Naive thymus-derived CD4-positive, alpha-beta T cell (primary cell): Measurements from ENCODE around the gene VKORC1L1. TPM values are rescaled to one million over a fixed set of nuclear protein-coding genes. Genes with fewer than 3 reads are reported as not detected.
"Not testable (repeated sequence)": the region's sequence is repeated elsewhere in the genome, so short reads cannot be mapped to it uniquely, and the experiment has no call there.

Experiments used
- ATAC-seq: fragments of 150-1000 bp; cut with Tn5 transposase; 2 replicates; pipeline ENCODE4 v1.10.0; 2021; ENCODE audit warnings: mild to moderate bottlenecking, moderate library complexity
- CTCF ChIA-PET: fragments of 350-600 bp; sonication (Branson Sonifier 250); formaldehyde crosslinking; loops from one replicate; lab custom pipeline; 2021; ENCODE audit warnings: antibody characterized with exemption; lab: Charles Lee
- POLR2A ChIA-PET: fragments of 350-600 bp; sonication (Branson Sonifier 250); formaldehyde crosslinking; loops from one replicate; lab custom pipeline; 2021; ENCODE audit warnings: antibody characterized with exemption, inconsistent platforms; lab: Charles Lee
- DNase-seq, 9 donors: peaks; one replicate each; pipeline versions ENCODE4 v3.0.0 to v3.0.0-alpha.2; 2020 to 2022; ENCODE audit warnings: mixed read lengths in 1 of 9
- H3K27ac ChIP-seq: one replicate; pipeline ENCODE4 v1.7.0; 2013; ENCODE audit warnings: mild to moderate bottlenecking, low read depth, low read length, moderate library complexity
- H3K27me3 ChIP-seq, 2 donors: one replicate each; pipeline ENCODE4 v1.7.0; 2013; ENCODE audit warnings: low read length in 2 of 2, mild to moderate bottlenecking in 2 of 2, moderate library complexity in 2 of 2; ENCODE audit not compliant: control insufficient read depth in 2 of 2, insufficient read depth in 2 of 2
- H3K36me3 ChIP-seq, 3 experiments: 1 replicate in 2 of 3; 2 replicates in 1 of 3; pipeline ENCODE4 v1.7.0; 2013; ENCODE audit warnings: low read length in 3 of 3, mild to moderate bottlenecking in 3 of 3, moderate library complexity in 1 of 3; ENCODE audit not compliant: insufficient read depth in 3 of 3, control insufficient read depth in 2 of 3
- H3K4me1 ChIP-seq, 2 donors: one replicate each; pipeline ENCODE4 v1.7.0; 2013; ENCODE audit warnings: low read length in 2 of 2, mild to moderate bottlenecking in 2 of 2, moderate library complexity in 1 of 2; ENCODE audit not compliant: control insufficient read depth in 2 of 2, insufficient read depth in 2 of 2
- H3K4me3 ChIP-seq: 2 replicates; pipeline ENCODE4 v1.7.0; 2013; ENCODE audit warnings: mild to moderate bottlenecking, low read length
- H3K9me3 ChIP-seq, 3 experiments: 1 replicate in 2 of 3; 2 replicates in 1 of 3; pipeline ENCODE4 v1.7.0; 2013; ENCODE audit warnings: low read length in 3 of 3; ENCODE audit not compliant: control insufficient read depth in 2 of 3
- H3K27ac Mint-ChIP-seq, 9 donors: one replicate each; pipeline ENCODE4 v1.8.0; 2020 to 2022; ENCODE audit warnings: mixed read lengths in 9 of 9, mild to moderate bottlenecking in 8 of 9, moderate library complexity in 5 of 9, inconsistent platforms in 2 of 9
- H3K27me3 Mint-ChIP-seq, 5 donors: one replicate each; pipeline ENCODE4 v1.8.0; 2021 to 2022; ENCODE audit warnings: mixed read lengths in 5 of 5, mild to moderate bottlenecking in 1 of 5
- H3K36me3 Mint-ChIP-seq, 5 donors: one replicate each; pipeline ENCODE4 v1.8.0; 2020 to 2022; ENCODE audit warnings: mixed read lengths in 5 of 5, mild to moderate bottlenecking in 3 of 5, inconsistent platforms in 1 of 5
- H3K4me1 Mint-ChIP-seq, 7 donors: one replicate each; pipeline ENCODE4 v1.8.0; 2020 to 2022; ENCODE audit warnings: mixed read lengths in 7 of 7, mild to moderate bottlenecking in 3 of 7, inconsistent platforms in 1 of 7
- H3K4me3 Mint-ChIP-seq, 10 donors: one replicate each; pipeline ENCODE4 v1.8.0; 2020 to 2022; ENCODE audit warnings: mild to moderate bottlenecking in 10 of 10, mixed read lengths in 10 of 10, moderate library complexity in 6 of 10, inconsistent platforms in 2 of 10
- H3K9me3 Mint-ChIP-seq, 11 donors: one replicate each; pipeline ENCODE4 v1.8.0; 2020 to 2022; ENCODE audit warnings: mixed read lengths in 11 of 11, mild to moderate bottlenecking in 4 of 11, inconsistent platforms in 1 of 11, moderate library complexity in 1 of 11
- intact Hi-C, 2 donors: fragments of 100-400 bp; cut with micrococcal nuclease; formaldehyde crosslinking; loops; one replicate each; pipeline ENCODE4 v1.15.1; 2023
- polyA plus RNA-seq, 2 donors: library from polyadenylated mRNA; unstranded; fragments of 300-500 nt; fragmentation: Illumina TruSeq; gene quantifications; one replicate each; pipeline ENCODE4 v1.2.3, GENCODE V29; 2021
- total RNA-seq, 6 experiments: library from RNA in 5 of 6; stranded (reverse) in 5 of 6; gene quantifications; 1 replicate in 5 of 6; 2 replicates in 1 of 6; pipeline ENCODE4 v1.2.3 and lab custom pipeline; 2021 to 2026

The VKORC1L1 gene
- total and polyA plus RNA-seq, 7 experiments from 2014 or later, result 2.8 to 15.8 (median 5.5) TPM

DNA sequence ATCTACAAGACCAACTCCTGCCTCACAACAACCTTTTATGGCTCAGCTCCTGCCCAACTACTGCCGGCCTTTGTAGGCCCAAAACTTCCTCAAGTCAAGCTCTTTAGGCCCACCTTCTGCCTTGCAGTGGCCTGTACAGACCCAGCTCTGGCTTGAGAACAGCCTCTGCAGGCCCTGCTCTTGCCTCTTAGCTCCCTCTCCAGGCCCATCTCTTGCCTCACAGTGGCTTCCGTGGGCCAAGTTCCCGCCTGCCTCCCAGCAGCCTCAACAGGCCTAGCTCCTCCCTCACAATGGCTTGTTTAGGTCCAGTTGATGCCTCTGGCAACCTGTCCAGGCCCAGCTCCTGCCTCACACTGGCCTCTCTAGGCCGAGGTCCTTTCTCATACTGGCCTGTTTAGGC lies 32.4 kb upstream of the VKORC1L1 start:
- H3K27me3 ChIP-seq, result no peaks in the 10 kb centered on the region
- CTCF ChIA-PET, result interaction anchor here (0.6 kb wide), 1 partner anchor 110 kb away, joined by 3 read pairs; no protein-coding TSS in a partner anchor
- POLR2A ChIA-PET, result no interaction called here
- no peak for DNase-seq
- Mint-ChIP-seq H3K27ac (peak overlapping the region in 1 of 9 donors; percentile 61), H3K27me3 (no peaks in the 10 kb centered on the region), H3K4me3 (no peak overlapping the region), H3K4me1 (peaks cover 0 to 3% (median 2%) of the 10 kb centered on the region in 7 donors), H3K36me3 (peaks cover 0 to 6% (median 1%) of the 10 kb centered on the region in 5 donors), H3K9me3 (peaks cover 0 to 4% (median 0%) of the 10 kb centered on the region in 11 donors)
- no peaks in the 10 kb centered on the region for H3K36me3 ChIP-seq
- peak; percentile 53 for ATAC-seq
- intact Hi-C loops, result loop anchor here in 1 of 2 donors (1.0 kb wide), 1 partner anchor 118 kb away; no protein-coding TSS in a partner anchor
- no peak overlapping the region for H3K4me3 ChIP-seq
- H3K9me3 ChIP-seq, result no peaks in the 10 kb centered on the region
- no peaks in the 10 kb centered on the region for H3K4me1 ChIP-seq
- H3K27ac ChIP-seq, result no peak overlapping the region

DNA sequence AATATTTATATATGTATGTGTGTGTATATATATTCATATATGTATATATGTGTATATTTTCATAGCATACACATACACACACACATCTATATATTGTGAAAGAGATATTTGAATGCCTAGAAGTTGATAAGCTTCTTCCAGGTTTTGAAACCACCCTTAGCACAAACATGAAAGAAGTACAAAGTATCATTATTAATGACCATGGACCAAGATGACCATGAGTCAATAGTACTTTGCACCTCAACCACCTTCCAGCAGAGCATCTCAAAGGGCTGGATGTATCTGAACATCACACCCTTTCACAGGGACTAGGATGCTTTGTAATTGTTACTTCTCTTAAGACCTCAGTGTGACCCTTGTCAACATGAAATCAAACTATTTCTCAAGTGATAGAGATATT lies 29.3 kb upstream of the VKORC1L1 start:
- H3K36me3 ChIP-seq, H3K9me3 Mint-ChIP-seq, H3K4me3 ChIP-seq, H3K36me3 Mint-ChIP-seq, intact Hi-C loops, H3K27ac Mint-ChIP-seq, H3K4me1 ChIP-seq, H3K27ac ChIP-seq, H3K27me3 Mint-ChIP-seq, H3K27me3 ChIP-seq, H3K4me3 Mint-ChIP-seq, H3K4me1 Mint-ChIP-seq, CTCF ChIA-PET, ATAC-seq, DNase-seq, POLR2A ChIA-PET, H3K9me3 ChIP-seq: not testable (repeated sequence)

DNA sequence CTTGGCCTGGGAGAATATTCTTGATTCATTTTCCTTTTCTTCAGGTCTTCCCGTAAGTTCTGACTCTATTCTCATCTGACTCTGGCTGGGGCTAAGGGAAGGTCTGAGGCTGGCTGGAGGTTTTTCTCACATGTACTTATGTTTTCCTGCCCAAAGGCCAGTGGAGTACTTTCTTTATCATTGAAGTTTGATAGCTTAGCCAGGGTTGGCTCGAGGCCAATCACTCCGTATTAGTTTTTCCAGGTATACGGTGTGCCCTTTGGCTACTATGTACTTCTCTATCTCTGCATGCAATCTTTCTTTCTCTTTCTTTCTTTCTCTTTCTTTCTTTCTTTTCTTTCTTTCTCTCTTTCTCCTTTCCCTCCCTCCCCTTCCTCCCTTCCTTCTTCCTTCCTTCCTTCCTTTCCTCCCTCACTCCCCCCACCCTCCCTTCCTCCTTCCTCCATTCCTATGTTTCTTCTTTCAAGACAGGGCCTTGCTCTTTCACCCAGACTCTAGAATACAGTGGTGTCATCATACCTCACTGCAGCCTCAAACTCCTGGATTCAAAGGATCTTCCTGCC lies 26.8 kb upstream of the VKORC1L1 start:
- H3K27me3 ChIP-seq, result no peaks in the 10 kb centered on the region
- no peaks in the 10 kb centered on the region for H3K4me1 ChIP-seq
- intact Hi-C loops, result no loop called here
- Mint-ChIP-seq H3K36me3 (peaks cover 0 to 3% (median 0%) of the 10 kb centered on the region in 5 donors), H3K9me3 (peaks cover 0 to 2% (median 0%) of the 10 kb centered on the region in 11 donors), H3K27me3 (peaks cover 0 to 4% (median 0%) of the 10 kb centered on the region in 5 donors), H3K4me1 (no peaks in the 10 kb centered on the region), H3K27ac (no peak overlapping the region), H3K4me3 (no peak overlapping the region)
- H3K27ac ChIP-seq, result no peak overlapping the region
- ChIA-PET CTCF (no interaction called here), POLR2A (no interaction called here)
- ATAC-seq, result no peak
- no peaks in the 10 kb centered on the region for H3K9me3 ChIP-seq
- H3K36me3 ChIP-seq, result no peaks in the 10 kb centered on the region
- no peak for DNase-seq
- no peak overlapping the region for H3K4me3 ChIP-seq

DNA sequence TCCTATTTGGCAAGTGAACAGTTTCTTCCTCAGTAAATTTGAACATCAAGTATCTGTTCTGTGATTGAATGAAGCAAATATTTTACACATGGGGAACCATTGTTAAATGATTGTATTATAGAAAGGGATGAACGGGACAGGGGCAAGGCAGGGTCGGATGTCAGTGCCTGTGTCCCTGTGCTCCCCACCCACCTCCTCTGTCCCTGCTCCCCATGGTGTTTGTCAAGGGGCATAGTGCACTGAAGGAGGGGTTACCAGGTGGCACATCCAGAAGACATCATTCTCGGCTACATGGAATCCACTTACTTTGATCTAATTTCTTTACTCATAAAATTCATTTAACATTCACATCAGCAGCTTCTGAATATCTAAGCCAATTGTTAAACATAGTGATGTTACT lies 19.4 kb upstream of the VKORC1L1 start:
- intact Hi-C loops, POLR2A ChIA-PET, H3K27me3 ChIP-seq, H3K4me3 Mint-ChIP-seq, H3K4me3 ChIP-seq, H3K4me1 ChIP-seq, ATAC-seq, H3K4me1 Mint-ChIP-seq, H3K27ac ChIP-seq, CTCF ChIA-PET, H3K9me3 ChIP-seq, H3K36me3 Mint-ChIP-seq, DNase-seq, H3K27me3 Mint-ChIP-seq, H3K27ac Mint-ChIP-seq, H3K36me3 ChIP-seq, H3K9me3 Mint-ChIP-seq: not testable (repeated sequence)

DNA sequence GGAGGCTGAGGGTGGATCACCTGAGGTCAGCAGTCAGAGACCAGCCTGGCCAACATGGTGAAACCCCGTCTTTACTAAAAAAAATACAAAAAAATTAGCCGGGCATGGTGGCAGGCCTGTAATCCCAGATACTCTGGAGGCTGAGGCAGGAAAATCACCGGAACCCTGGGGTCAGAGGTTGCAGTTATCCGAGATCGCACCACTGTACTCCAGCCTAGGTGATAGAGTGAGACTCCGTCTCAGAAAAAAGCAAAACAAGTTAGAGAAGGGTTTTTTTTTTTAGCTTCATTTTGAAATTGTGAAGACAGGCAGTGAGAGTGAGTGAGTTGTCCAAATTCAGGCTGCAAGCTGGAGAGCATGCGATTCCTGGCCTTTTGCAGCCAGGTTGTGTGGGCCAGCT lies 19.0 kb upstream of the VKORC1L1 start:
- H3K27ac ChIP-seq, H3K27ac Mint-ChIP-seq, H3K27me3 ChIP-seq, H3K4me1 ChIP-seq, H3K9me3 Mint-ChIP-seq, POLR2A ChIA-PET, H3K4me3 Mint-ChIP-seq, CTCF ChIA-PET, H3K4me3 ChIP-seq, H3K36me3 ChIP-seq, ATAC-seq, H3K36me3 Mint-ChIP-seq, intact Hi-C loops, DNase-seq, H3K4me1 Mint-ChIP-seq, H3K27me3 Mint-ChIP-seq, H3K9me3 ChIP-seq: not testable (repeated sequence)

DNA sequence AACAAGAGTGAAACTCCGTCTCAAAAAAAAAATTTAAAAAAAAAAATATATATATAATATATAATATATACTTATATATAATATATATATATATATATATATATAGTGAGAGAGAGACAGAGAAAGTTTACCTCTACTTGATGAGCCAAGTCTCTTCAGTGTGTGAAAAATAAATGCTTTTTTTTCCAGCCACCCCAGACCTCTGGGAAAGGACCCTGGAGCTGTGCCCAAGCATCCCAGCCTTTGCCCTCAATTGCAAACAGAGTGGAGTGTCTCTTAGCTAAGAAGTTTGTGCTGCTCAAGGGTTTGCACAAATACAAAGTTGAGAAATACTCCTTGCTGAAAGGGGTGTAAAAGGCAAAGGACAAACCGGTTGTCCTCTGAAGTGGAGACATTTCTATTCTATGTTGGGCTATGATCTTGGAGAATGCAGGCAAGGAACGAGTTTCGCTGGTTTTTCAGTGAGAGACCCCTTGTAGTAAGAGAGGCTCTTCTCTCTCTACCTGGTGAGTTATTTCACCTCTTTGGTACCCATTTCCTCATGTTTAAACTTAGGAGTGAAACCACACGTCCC lies 15.5 kb upstream of the VKORC1L1 start:
- POLR2A ChIA-PET, ATAC-seq, H3K4me1 Mint-ChIP-seq, H3K36me3 ChIP-seq, DNase-seq, H3K36me3 Mint-ChIP-seq, H3K4me1 ChIP-seq, H3K4me3 Mint-ChIP-seq, H3K9me3 Mint-ChIP-seq, H3K27ac ChIP-seq, H3K27ac Mint-ChIP-seq, H3K27me3 Mint-ChIP-seq, H3K4me3 ChIP-seq, intact Hi-C loops, H3K9me3 ChIP-seq, H3K27me3 ChIP-seq: not testable (repeated sequence)
- CTCF ChIA-PET, result interaction anchor here (0.6 kb wide), 1 partner anchor 219 kb away, joined by 3 read pairs; no protein-coding TSS in a partner anchor

DNA sequence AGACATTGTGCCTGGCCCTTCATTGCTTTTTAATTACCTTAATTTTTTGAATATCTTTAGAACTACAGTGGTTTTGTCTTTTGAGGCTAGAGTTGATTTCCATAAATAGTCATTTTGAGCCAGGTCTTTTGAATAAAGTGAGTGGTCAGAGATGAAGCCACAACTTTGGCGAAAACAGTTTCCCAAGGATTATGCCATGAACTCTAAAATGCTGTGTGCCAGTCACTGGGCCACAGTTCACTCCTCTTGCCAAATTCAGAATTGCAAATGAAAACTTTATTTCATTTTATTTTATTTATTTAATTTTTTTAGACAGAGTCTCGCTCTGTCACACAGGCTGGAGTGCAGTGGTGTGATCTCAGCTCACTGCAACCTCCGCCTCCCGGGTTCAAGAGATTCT lies 14.2 kb upstream of the VKORC1L1 start:
- CTCF ChIA-PET, H3K27me3 ChIP-seq, H3K27ac ChIP-seq, POLR2A ChIA-PET, H3K9me3 Mint-ChIP-seq, intact Hi-C loops, DNase-seq, H3K4me3 ChIP-seq, H3K9me3 ChIP-seq, H3K4me3 Mint-ChIP-seq, H3K36me3 ChIP-seq, H3K4me1 ChIP-seq, H3K36me3 Mint-ChIP-seq, H3K27ac Mint-ChIP-seq, H3K4me1 Mint-ChIP-seq, H3K27me3 Mint-ChIP-seq, ATAC-seq: not testable (repeated sequence)
